HCT116 (cell line): ENCODE results near the gene FCSK.

ENCODE experiments used
- ATF3 ChIP-seq: IDR thresholded peaks from 2 replicates; pipeline ENCODE4 v1.6.1; 2012
- CEBPB ChIP-seq: IDR thresholded peaks from 2 replicates; pipeline ENCODE4 v1.6.1; 2012; ENCODE audit warnings: low read depth
- CTCF ChIP-seq, 3 experiments: fragments of 200-600 bp in 1 of 3; sonication (generic) in 1 of 3; IDR thresholded peaks in 2 of 3; conservative IDR thresholded peaks in 1 of 3; 2 replicates each; pipeline ENCODE4 v1.5.1; 2012 to 2017; ENCODE audit warnings: low read depth in 2 of 3, low read length in 2 of 3, antibody characterized with exemption in 1 of 3, borderline replicate concordance in 1 of 3, control low read depth in 1 of 3, mild to moderate bottlenecking in 1 of 3, mixed read lengths in 1 of 3, mixed run types in 1 of 3, moderate library complexity in 1 of 3; ENCODE audit not compliant: insufficient read depth in 1 of 3
- EGR1 ChIP-seq: IDR thresholded peaks from 2 replicates; pipeline ENCODE4 v1.6.1; 2012; ENCODE audit warnings: low read depth
- ELF1 ChIP-seq: IDR thresholded peaks from 2 replicates; pipeline ENCODE4 v1.6.1; 2012; ENCODE audit warnings: low read depth, borderline replicate concordance
- EZH2 ChIP-seq: fragments of 200-600 bp; sonication (generic); IDR thresholded peaks from 2 replicates; pipeline ENCODE4 v1.6.1; 2017; ENCODE audit warnings: antibody characterized with exemption, mixed run types
- POLR2A ChIP-seq: IDR thresholded peaks from 2 replicates; pipeline ENCODE4 v1.7.0; 2011; ENCODE audit warnings: borderline replicate concordance; ENCODE audit not compliant: insufficient read depth, insufficient read length; ENCODE audit errors: extremely low read depth
- RAD21 ChIP-seq: IDR thresholded peaks from 2 replicates; pipeline ENCODE4 v1.6.1; 2012; ENCODE audit warnings: low read depth, mild to moderate bottlenecking
- REST ChIP-seq: IDR thresholded peaks from 2 replicates; pipeline ENCODE4 v1.6.1; 2012; ENCODE audit warnings: low read depth
- SP1 ChIP-seq: IDR thresholded peaks from 2 replicates; pipeline ENCODE4 v1.6.1; 2012; ENCODE audit warnings: low read depth
- YY1 ChIP-seq: IDR thresholded peaks from 2 replicates; pipeline ENCODE4 v1.6.1; 2011; ENCODE audit warnings: low read length, low read depth, moderate library complexity, mild to moderate bottlenecking; ENCODE audit not compliant: insufficient replicate concordance; ENCODE audit errors: extremely low read depth
- ZFX ChIP-seq: fragments of 450-650 bp; IDR thresholded peaks from 2 replicates; pipeline ENCODE4 v1.6.1; 2017

- TF ChIP-seq CTCF (IDR thresholded peaks at IDR 0.05 in 2 of 3, conservative IDR thresholded peaks at IDR 0.05 in 1 of 3; ENCODE audit: borderline replicate concordance in 1 of 3, insufficient read depth in 1 of 3, low read depth in 2 of 3, low read length in 2 of 3) (no peak), EGR1 (no peak), POLR2A (no peak), SP1 (no peak), EZH2 (no peak), RAD21 (no peak), YY1 (no peak), ELF1 (no peak), CEBPB (no peak), ATF3 (no peak), REST (no peak), ZFX (no peak)
Observed at GRCh38 chr16:70421473-70422311, 32.7 kb upstream of the FCSK start.
